A549 (cell line): ENCODE results near the gene C1orf50.

ENCODE experiments used
- ESRRA ChIP-seq: fragments of 150-350 bp; IDR thresholded peaks from 2 replicates; pipeline ENCODE4 v1.6.1; 2014; ENCODE audit warnings: mild to moderate bottlenecking, low read length, borderline replicate concordance
- FOXS1 ChIP-seq: fragments of 250-450 bp; sonication (Bioruptor Pico); IDR thresholded peaks from 2 replicates; pipeline ENCODE4 v1.5.0; 2020; ENCODE audit warnings: mild to moderate bottlenecking, moderate library complexity
- MYC ChIP-seq: IDR thresholded peaks from 2 replicates; pipeline ENCODE4 v1.6.1; 2012; ENCODE audit warnings: mild to moderate bottlenecking, inconsistent platforms, low read length, improper control_type of control experiment, borderline replicate concordance
- POLR2A ChIP-seq: IDR thresholded peaks from 2 replicates; pipeline ENCODE4 v1.6.1; 2012; ENCODE audit warnings: mild to moderate bottlenecking, low read length
- RAD21 ChIP-seq, 2 experiments: fragments of >200 bp in 1 of 2; sonication (Bioruptor Twin) in 1 of 2; formaldehyde crosslinking in 1 of 2; IDR thresholded peaks in 1 of 2; conservative IDR thresholded peaks in 1 of 2; 2 replicates in 1 of 2; 3 replicates in 1 of 2; pipeline ENCODE4 v1.6.1; 2012 to 2018; ENCODE audit warnings: inconsistent platforms in 1 of 2
- TP53 ChIP-seq: fragments of 250-450 bp; sonication (Bioruptor Pico); IDR thresholded peaks from 2 replicates; pipeline ENCODE4 v1.5.0; 2021; ENCODE audit warnings: mild to moderate bottlenecking, moderate library complexity
- TF ChIP-seq, protein P1 (sequence below): fragments of >200 bp; sonication (Bioruptor Twin); formaldehyde crosslinking; IDR thresholded peaks from 3 replicates; pipeline ENCODE4 v1.5.1; 2016

DNA sequence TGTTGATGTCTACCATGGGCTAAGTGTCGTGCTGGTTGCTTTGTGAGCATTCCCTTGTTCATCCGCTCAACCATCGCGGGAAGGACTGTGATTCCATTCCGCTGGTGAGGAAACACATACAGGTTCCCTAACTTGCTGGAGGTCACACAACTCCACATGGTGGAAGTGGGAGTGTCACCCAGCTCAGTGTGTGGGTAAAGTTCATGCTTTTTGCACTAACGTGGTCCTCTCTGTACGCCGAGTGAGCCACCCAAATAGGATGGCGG lies 23.0 kb upstream of the C1orf50 start:
- no peak for TF ChIP-seq RAD21 (conservative IDR thresholded peaks at IDR 0.05 in 1 of 2, IDR thresholded peaks at IDR 0.05 in 1 of 2)
- TF ChIP-seq FOXS1 (CRISPR knock-in tag), result no peak
- TF ChIP-seq TP53 (CRISPR knock-in tag), result no peak
- no peak for TF ChIP-seq ESRRA
- TF ChIP-seq, protein P1, sequence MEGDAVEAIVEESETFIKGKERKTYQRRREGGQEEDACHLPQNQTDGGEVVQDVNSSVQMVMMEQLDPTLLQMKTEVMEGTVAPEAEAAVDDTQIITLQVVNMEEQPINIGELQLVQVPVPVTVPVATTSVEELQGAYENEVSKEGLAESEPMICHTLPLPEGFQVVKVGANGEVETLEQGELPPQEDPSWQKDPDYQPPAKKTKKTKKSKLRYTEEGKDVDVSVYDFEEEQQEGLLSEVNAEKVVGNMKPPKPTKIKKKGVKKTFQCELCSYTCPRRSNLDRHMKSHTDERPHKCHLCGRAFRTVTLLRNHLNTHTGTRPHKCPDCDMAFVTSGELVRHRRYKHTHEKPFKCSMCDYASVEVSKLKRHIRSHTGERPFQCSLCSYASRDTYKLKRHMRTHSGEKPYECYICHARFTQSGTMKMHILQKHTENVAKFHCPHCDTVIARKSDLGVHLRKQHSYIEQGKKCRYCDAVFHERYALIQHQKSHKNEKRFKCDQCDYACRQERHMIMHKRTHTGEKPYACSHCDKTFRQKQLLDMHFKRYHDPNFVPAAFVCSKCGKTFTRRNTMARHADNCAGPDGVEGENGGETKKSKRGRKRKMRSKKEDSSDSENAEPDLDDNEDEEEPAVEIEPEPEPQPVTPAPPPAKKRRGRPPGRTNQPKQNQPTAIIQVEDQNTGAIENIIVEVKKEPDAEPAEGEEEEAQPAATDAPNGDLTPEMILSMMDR, result no peak
- no peak for TF ChIP-seq POLR2A
- TF ChIP-seq MYC, result no peak
